HG02938 (cell line): ENCODE data around the gene POU2F1.
"Not testable (repeated sequence)": the region's sequence is repeated elsewhere in the genome, so short reads cannot be mapped to it uniquely, and the experiment has no call there.

Experiments used
- ATAC-seq: cut with Tn5 transposase; IDR thresholded peaks from one replicate; pipeline ENCODE4 v1.9.1; 2021; ENCODE audit warnings: mild to moderate bottlenecking, moderate library complexity; ENCODE audit not compliant: unreplicated experiment

The POU2F1 gene

GRCh38 chr1:167305059-167305705 lies 84.5 kb downstream of the POU2F1 start:
- ATAC-seq = no peak

- ATAC-seq = no peak
Measured at GRCh38 chr1:167305706-167306277, 85.1 kb downstream of the POU2F1 start.

- no peak for ATAC-seq
Measured at GRCh38 chr1:167310732-167311131, 90.0 kb downstream of the POU2F1 start.

GRCh38 chr1:167312871-167313270 lies 92.2 kb downstream of the POU2F1 start:
- ATAC-seq = no peak

- no peak for ATAC-seq
Measured at GRCh38 chr1:167314671-167315070, 94.0 kb downstream of the POU2F1 start.

GRCh38 chr1:167317463-167317862 lies 96.8 kb downstream of the POU2F1 start:
- no peak for ATAC-seq

GRCh38 chr1:167319206-167319605 lies 98.5 kb downstream of the POU2F1 start:
- not testable (repeated sequence) for ATAC-seq

GRCh38 chr1:167322483-167322882 lies 101.8 kb downstream of the POU2F1 start:
- no peak for ATAC-seq

GRCh38 chr1:167325151-167325550 lies 104.5 kb downstream of the POU2F1 start:
- ATAC-seq = no peak

- peak; percentile 1 for ATAC-seq
Measured at GRCh38 chr1:167328306-167328815, 107.7 kb downstream of the POU2F1 start.

GRCh38 chr1:167328816-167329483 lies 108.3 kb downstream of the POU2F1 start:
- ATAC-seq = peak; percentile 65

- ATAC-seq = peak; percentile 28
Measured at GRCh38 chr1:167330601-167331293, 110.1 kb downstream of the POU2F1 start.

- ATAC-seq = no peak
Measured at GRCh38 chr1:167331650-167332049, 111.0 kb downstream of the POU2F1 start.

- ATAC-seq = no peak
Measured at GRCh38 chr1:167332503-167332902, 111.8 kb downstream of the POU2F1 start.

GRCh38 chr1:167333124-167333523 lies 112.4 kb downstream of the POU2F1 start:
- no peak for ATAC-seq

- ATAC-seq = no peak
Measured at GRCh38 chr1:167333703-167334102, 113.0 kb downstream of the POU2F1 start.

- no peak for ATAC-seq
Measured at GRCh38 chr1:167339405-167339804, 118.7 kb downstream of the POU2F1 start.

- peak; percentile 56 for ATAC-seq
Measured at GRCh38 chr1:167342846-167343245, 122.2 kb downstream of the POU2F1 start.

GRCh38 chr1:167344112-167344511 lies 123.4 kb downstream of the POU2F1 start:
- no peak for ATAC-seq

GRCh38 chr1:167344615-167345385 lies 124.1 kb downstream of the POU2F1 start:
- ATAC-seq = no peak

- no peak for ATAC-seq
Measured at GRCh38 chr1:167345386-167345733, 124.7 kb downstream of the POU2F1 start.
